Heart left ventricle (tissue), 16 donors: ENCODE measurements around the gene SLX4. TPM values are rescaled to one million over a fixed set of nuclear protein-coding genes. Genes with fewer than 3 reads are reported as not detected.
"Not testable (repeated sequence)": the region's sequence is repeated elsewhere in the genome, so short reads cannot be mapped to it uniquely, and the experiment has no call there.

Source experiments
- ATAC-seq, 4 donors: fragments of 200-7000 bp; cut with Tn5 transposase; one replicate each; pipeline ENCODE4 v1.9.1; 2020 to 2022; ENCODE audit warnings: moderate library complexity in 4 of 4, mild to moderate bottlenecking in 3 of 4, moderate number of reproducible peaks in 1 of 4
- DNase-seq, 5 donors: peaks; one replicate each; pipeline ENCODE4 v3.0.0-alpha.2; 2020
- H3K27ac ChIP-seq, 12 donors: fragments of 200-600 bp; sonication (generic) in 4 of 12; one replicate each; pipeline versions ENCODE4 v1.5.0 to v1.8.0; 2016 to 2022; ENCODE audit warnings: mild to moderate bottlenecking in 2 of 12
- H3K27me3 ChIP-seq, 9 donors: fragments of 200-600 bp; sonication (generic) in 2 of 9; one replicate each; pipeline versions ENCODE4 v1.5.1 to v1.8.0; 2016 to 2022; ENCODE audit warnings: mild to moderate bottlenecking in 3 of 9
- H3K36me3 ChIP-seq, 9 donors: fragments of 200-600 bp; sonication (generic) in 2 of 9; one replicate each; pipeline versions ENCODE4 v1.5.0 to v1.8.0; 2018 to 2022; ENCODE audit warnings: mild to moderate bottlenecking in 2 of 9
- H3K4me1 ChIP-seq, 12 donors: fragments of 200-600 bp; sonication (generic) in 4 of 12; one replicate each; pipeline versions ENCODE4 v1.5.0 to v1.8.0; 2016 to 2022; ENCODE audit warnings: mild to moderate bottlenecking in 3 of 12
- H3K4me3 ChIP-seq, 12 donors: fragments of 200-600 bp; sonication (generic) in 4 of 12; one replicate each; pipeline versions ENCODE4 v1.5.0 to v1.8.0; 2017 to 2022; ENCODE audit warnings: mild to moderate bottlenecking in 9 of 12, moderate library complexity in 4 of 12
- H3K9me3 ChIP-seq, 12 donors: fragments of 200-600 bp; sonication (generic) in 4 of 12; one replicate each; pipeline versions ENCODE4 v1.5.0 to v1.8.0; 2016 to 2022; ENCODE audit warnings: mild to moderate bottlenecking in 1 of 12
- CTCF ChIP-seq, 12 donors: fragments of 200-600 bp; sonication (generic) in 4 of 12; IDR thresholded peaks; one replicate each; pipeline versions ENCODE4 v1.5.0 to v1.8.0; 2018 to 2022; ENCODE audit warnings: antibody characterized with exemption in 12 of 12, mild to moderate bottlenecking in 5 of 12
- POLR2A ChIP-seq, 2 donors: fragments of 450-650 bp; IDR thresholded peaks; one replicate each; pipeline ENCODE4 v1.6.1; 2017; ENCODE audit warnings: antibody characterized with exemption in 2 of 2, mild to moderate bottlenecking in 2 of 2, moderate library complexity in 2 of 2
- WGBS, 4 donors: extraction: QIAGEN DNeasy Blood & Tissue Kit in 2 of 4; methylation state at CpG; one replicate each; pipeline versions ENCODE4 v1.1.5 to v1.1.7; 2013 to 2018; 5-methylcytosine and 5-hydroxymethylcytosine counted together
- intact Hi-C, 10 donors: fragments of 100-400 bp; cut with DNase I; formaldehyde crosslinking; loops; one replicate each; pipeline versions ENCODE4 v1.11.1 to v1.14.2; 2022
- polyA plus RNA-seq, 2 donors: library from polyadenylated mRNA; stranded (reverse); fragments of 200-250 nt; gene quantifications; one replicate each; pipeline ENCODE4 v1.2.3, GENCODE V29; 2013
- total RNA-seq, 9 donors: library from RNA; depleted of rRNA in 2 of 9; stranded (reverse); fragments of >200 nt in 2 of 9; fragmentation: NEBNext Ultra II Directional in 3 of 9; extraction: Animal tissue kit (Norgen Biotek cat#: 25700) in 3 of 9; gene quantifications; one replicate each; pipeline versions ENCODE4 v1.1.0 to v1.2.4, GENCODE V29; 2016 to 2023
- donor health status: ischemic (EF 13 %, LVEDD 7.1; RV severe dilation, severe dysfunction).
- donor health status: healthy with polysubstance abuse.
- donor health status: DM: no; HTN: yes; CAD: no.
- donor health status: DM: no; HTN: no; CAD: no.
- donor health status: ischemic (EF 25% LVEDD 6.9; RV normal size, moderate dysfunction).
- donor health status: ischemic (EF 25% LVEDD 5.7; RV mildly dilated, moderate dysfunction).
- donor health status: healthy.
- donor health status: DM: yes; HTN: yes; CAD: no.
- donor health status: ischemic (EF 35%, LVEDD 5.7; RV mildly dilated, moderate dysfunction).
- donor health status: nonischemic (EF 11% LVEDD 7.7; RV severe dilation, severe dysfunction).
- donor health status: DM: yes; HTN: yes; CAD: no.
- donor health status: PGD.
- donor health status: ischemic (EF 29% LVEDD 5.4; RV normal size, mild dysfunction).
- donor health status: nonischemic (EF 23%, LVEDD 6.1; RV moderate dilation, normal function).

The SLX4 gene
- total and polyA plus RNA-seq, 11 donors: 2.0 to 4.7 (median 3.1) TPM

- ATAC-seq (no peak), DNase-seq (peak in 2 of 5 donors; percentile 27 to 33)
- Histone ChIP-seq H3K27ac (no peak overlapping the region), H3K9me3 (no peaks in the 10 kb centered on the region), H3K27me3 (no peaks in the 10 kb centered on the region), H3K36me3 (peaks cover 0 to 74% (median 56%) of the 10 kb centered on the region in 9 donors), H3K4me1 (peaks cover 0 to 19% (median 6%) of the 10 kb centered on the region in 12 donors), H3K4me3 (no peak overlapping the region)
- intact Hi-C loops: no loop called here
- 86 to 92% (median 90%) methylated on average over 20 to 42 of the region's 42 CpGs for WGBS, 4 donors
- TF ChIP-seq POLR2A (IDR thresholded peaks at IDR 0.05): no peak
- TF ChIP-seq CTCF (IDR thresholded peaks at IDR 0.05): no peak
These were observed 45.4 kb upstream of the SLX4 start for GRCh38 chr16:3656491-3657468.

GRCh38 chr16:3656160-3656490, 44.7 kb upstream of the SLX4 start:
- intact Hi-C loops, H3K9me3 ChIP-seq, H3K4me3 ChIP-seq, ATAC-seq, H3K27ac ChIP-seq, H3K27me3 ChIP-seq: not testable (repeated sequence)
- DNase-seq: peak in 1 of 5 donors; percentile 5
- WGBS, 4 donors: 87 to 97% (median 93%) methylated on average over 2 to 7 of the region's 10 CpGs
- peaks cover 0 to 19% (median 6%) of the 10 kb centered on the region in 12 donors for H3K4me1 ChIP-seq
- peaks cover 0 to 74% (median 55%) of the 10 kb centered on the region in 9 donors for H3K36me3 ChIP-seq

- Histone ChIP-seq H3K4me3 (no peak overlapping the region), H3K27me3 (no peaks in the 10 kb centered on the region), H3K4me1 (peaks cover 0 to 19% (median 6%) of the 10 kb centered on the region in 12 donors), H3K36me3 (peaks cover 0 to 73% (median 49%) of the 10 kb centered on the region in 9 donors), H3K27ac (peak overlapping the region in 4 of 12 donors; percentile 34 to 42 (median 39)), H3K9me3 (no peaks in the 10 kb centered on the region)
- peak in 1 of 5 donors; percentile 38 for DNase-seq
- 70 to 80% (median 75%) methylated on average over 13 to 21 of the region's 21 CpGs for WGBS, 4 donors
- intact Hi-C loops: no loop called here
- TF ChIP-seq POLR2A (IDR thresholded peaks at IDR 0.05): no peak
- no peak for TF ChIP-seq CTCF (IDR thresholded peaks at IDR 0.05)
- peak in 3 of 4 donors; percentile 23 to 41 (median 41) for ATAC-seq
These were observed 44.2 kb upstream of the SLX4 start for GRCh38 chr16:3655396-3656159.

GRCh38 chr16:3655030-3655395, 43.6 kb upstream of the SLX4 start:
- intact Hi-C loops: no loop called here
- WGBS, 4 donors: 71 to 78% (median 75%) methylated on average over 12 of the region's 12 CpGs
- H3K27ac ChIP-seq: peak overlapping the region in 5 of 12 donors; percentile 21 to 42 (median 38)
- peak in 3 of 4 donors; percentile 23 to 56 (median 38) for ATAC-seq
- peak in 1 of 5 donors; percentile 30 for DNase-seq
- TF ChIP-seq POLR2A (IDR thresholded peaks at IDR 0.05) (no peak), CTCF (IDR thresholded peaks at IDR 0.05) (no peak)
- peaks cover 0 to 19% (median 6%) of the 10 kb centered on the region in 12 donors for H3K4me1 ChIP-seq
- no peaks in the 10 kb centered on the region for H3K27me3 ChIP-seq
- H3K9me3 ChIP-seq: no peaks in the 10 kb centered on the region
- peaks cover 0 to 67% (median 44%) of the 10 kb centered on the region in 9 donors for H3K36me3 ChIP-seq
- no peak overlapping the region for H3K4me3 ChIP-seq
